ENCODE data around the gene ADCY3.

The ADCY3 gene

DNA sequence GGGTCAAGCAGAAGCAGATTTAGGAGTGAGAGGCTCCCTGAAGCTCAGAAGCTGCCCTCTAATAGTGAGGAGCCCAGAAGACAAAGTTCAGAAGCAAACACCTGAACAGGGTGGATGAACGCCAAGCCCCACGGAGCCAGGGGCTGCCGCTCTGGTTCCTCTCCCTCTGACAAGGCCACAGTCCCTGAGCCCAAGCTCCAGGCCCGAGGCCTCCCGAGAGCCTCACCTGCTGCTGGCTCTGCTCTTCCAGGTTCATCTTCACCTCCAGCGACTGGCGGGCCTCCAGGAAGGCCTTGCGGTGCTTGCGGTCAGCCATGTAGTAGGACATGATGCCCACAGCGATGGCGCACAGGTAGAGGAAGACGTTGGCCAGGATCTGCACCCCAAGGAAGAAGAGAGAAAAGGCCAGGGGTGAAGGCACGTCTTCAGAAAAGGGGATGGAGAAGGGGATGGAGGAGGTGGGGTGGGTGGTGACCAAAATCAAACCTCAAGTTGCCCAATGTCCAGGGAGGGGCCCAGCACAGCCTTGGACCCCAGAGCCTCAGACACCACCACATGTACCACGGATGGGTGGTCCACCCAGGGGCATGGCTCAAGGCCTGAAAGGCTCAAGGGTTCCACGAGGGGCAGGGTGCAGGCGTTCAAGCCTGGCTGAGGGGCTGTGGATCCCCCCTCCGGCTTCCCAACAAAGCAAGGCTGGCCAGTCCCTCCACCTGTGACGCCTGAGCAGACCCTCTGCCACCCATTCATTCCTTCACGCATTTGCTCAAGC, 47.5 kb downstream of the ADCY3 start:
- DNase-seq, result no peak

DNA sequence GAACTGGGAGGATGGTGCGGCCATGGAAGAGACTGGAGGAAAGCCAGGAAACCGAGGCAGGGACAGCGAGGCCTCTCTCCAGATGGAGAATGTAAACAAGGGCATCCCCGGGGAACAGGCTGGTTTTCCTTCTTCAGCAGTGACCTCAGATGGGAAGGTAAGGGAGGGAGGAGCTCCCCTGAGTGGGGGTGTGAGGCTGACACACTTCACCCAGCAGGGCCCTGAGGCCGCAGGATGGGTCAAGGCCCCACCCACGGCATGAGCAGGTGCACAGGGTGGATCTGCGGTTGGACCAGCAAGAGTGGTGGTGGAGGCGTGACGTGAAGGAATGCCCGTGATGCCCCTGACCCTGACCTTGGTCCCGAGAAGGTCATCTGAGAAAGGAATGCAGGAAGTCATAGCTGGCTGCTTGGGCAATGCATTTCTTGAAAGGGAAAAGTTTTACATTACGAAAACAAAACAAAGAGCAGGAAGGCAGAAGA, 48.1 kb downstream of the ADCY3 start:
- no peak for DNase-seq

DNA sequence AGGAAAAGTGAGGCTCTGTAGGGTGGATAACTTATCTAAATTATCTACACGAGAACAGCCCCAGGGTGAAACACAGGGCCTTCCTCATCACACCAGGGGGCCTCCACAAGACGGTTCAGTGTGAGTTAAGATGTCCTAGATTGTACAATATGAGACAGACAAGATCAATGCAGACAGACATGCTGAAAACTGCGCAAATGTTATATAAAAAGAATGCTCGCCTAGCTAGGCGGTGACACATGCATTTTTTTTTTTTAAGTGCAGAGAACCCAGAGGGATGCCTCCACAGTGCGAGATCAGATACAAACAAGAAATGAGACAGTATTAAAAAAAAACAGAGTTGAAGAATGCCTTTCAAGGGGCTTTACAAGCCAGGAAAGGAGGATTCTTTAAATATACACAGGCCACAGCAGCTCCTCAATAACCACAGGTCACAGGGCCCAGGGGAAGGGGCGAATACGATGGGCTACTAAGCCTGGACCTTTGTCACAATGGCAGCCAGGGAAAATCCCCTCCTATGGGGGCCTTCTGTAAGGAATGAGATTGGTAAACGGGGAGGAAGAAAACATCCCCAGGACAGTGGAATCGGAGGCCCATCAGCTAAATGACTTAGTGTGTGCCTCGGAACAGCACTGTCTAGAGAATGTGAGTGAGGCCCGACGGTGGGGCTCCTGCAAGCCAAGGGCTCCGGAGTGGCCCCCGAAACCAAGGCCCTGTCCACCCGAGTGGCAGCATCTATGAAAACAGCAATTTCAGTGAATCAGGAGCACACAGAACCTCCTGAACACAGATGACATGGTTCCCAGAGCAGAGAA, 48.9 kb downstream of the ADCY3 start:
- no peak for DNase-seq

DNA sequence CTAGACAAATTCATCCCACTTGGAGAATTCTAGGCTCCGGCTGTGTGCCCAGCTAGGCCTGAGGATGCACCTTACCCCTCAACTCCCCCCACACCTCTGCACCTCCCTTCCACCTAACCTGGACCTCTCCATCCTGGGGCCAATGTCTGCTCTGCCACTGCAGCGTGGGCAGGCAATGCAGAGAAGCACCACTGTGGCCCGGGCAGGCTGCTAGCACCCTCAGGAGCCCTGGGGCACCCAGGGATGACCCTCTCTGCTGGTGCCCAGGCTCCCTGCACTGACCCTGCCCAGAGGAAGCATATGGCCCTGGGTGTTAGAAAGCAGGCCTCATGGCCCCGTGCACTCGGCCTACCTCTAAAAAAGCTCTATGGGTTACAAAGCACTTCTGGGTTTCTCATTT, 49.6 kb downstream of the ADCY3 start:
- DNase-seq, result no peak

DNA sequence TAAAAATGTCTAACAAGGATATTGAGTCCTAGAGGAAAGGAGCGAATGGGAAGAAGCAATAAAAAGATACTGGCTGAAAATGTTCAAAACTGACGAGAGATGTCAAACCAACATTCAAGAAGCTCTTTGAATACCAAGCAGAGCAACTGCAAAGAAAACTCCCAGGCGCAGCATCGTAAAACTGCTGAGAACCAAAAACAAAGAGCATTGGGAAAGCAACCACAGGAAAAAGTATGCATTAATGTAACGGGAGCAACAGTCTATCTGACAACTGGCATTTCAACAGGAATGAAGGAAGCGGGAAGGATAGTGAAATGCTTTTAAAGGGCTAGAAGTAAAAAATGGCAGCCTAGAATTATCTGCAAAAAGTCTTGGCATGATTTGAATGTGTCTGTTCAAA, 53.1 kb downstream of the ADCY3 start:
- no peak for DNase-seq

DNA sequence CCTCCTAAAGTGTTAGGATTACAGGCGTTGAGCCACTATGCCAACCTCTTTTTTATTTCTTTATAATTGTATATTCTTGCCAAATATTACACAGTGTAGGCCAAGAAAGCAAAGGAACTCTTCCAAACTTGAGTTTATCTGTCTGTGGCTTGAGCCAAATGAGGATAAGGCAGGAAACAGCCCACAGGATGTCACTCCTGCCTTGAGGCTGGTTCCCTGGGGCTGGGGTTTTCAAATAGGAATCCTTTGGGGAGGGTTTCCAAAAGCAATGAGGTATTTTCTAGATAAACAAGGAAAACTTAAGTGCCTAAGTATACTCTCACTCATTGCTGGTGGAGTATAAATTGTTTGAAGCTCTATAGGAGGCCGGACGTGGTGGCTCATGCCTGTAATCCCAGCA, 56.4 kb downstream of the ADCY3 start:
- DNase-seq, result no peak

DNA sequence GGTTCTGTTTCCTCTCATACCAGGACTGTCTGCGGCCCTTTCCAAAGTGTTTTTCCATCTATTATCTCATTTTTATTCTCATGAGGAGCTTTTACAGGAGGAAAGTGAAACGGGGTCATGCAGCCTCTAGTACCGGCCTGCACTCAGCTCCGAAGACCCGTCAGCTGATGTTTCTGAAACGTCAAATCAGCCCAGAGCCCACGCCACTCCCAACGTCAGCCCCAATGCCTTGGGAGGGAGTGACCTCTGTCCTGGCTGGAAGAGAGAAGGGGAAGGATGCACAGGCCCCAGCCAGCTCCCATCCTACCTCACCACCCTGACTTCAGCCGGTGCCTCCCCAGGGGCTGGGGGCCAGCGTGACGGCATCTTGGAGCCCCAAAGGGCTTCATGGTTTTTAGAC, 58.5 kb downstream of the ADCY3 start:
- no peak for DNase-seq

DNA sequence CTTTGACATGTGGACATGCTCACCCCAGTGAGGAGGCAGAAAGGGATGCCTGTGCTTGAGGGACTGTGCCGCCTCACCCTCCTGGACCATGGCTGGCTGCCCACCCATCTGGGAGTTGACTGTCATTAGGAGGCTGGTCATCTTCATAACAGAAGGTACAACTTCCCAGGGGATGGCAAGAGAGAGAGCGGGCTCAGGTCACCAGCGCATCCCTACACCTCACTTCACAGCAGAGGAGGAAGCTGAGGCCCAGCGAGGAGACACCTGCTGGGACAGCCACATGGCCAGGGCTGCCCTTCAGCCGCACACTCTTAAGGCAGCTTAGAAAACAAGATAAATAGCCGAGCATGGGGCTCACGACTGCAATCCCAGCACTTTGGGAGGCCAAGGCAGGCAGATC, 59.4 kb downstream of the ADCY3 start:
- no peak for DNase-seq

DNA sequence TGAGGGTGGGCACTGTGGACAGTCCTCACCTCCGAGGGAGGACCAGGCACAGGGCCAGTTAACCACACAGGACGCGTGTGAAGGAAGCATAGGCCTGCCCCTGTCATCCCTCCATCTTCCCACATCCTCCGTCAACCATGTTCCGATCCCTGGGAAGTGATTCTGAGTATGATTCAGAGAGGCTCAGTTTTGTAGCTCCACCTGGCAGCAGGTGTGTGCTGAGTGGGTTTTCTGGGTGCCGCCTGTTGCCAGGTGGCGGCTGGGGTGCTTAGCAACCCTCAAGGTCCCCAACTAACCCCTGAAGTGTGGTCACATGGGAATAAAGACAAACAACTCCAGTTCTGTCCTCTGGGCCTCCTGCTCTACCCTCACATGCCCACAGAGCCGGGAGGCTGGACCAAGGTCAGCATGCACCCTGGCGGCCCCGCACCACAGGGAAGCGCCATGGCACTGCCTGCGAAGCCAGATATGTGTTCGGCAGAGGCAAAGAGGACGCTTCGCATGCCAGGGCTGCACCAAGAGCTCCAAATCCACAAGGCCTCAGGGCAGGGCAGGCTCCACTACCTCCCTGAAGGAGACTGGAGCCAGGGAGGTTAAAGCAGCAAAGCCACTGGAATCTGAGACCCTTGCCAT, 60.0 kb downstream of the ADCY3 start:
- DNase-seq, result no peak

DNA sequence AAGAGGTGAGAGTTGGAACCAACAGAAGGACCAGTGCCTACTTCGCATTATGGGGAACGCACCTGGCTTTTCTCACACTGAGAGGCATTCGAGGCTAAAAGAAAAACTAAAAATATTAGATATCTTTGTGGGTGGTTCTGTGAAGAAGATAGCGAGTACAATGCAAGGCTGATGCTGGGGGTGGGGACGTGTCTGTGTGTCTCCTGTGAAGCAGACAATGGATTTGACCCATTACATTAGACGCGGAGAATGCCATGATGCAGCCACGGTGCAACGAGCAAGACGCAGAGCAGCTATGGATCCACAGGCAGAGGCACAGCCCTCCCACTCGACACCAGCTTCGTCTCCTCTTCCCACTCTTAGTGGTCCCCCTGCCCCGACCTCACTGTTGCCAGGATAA, 61.0 kb downstream of the ADCY3 start:
- DNase-seq, result no peak

DNA sequence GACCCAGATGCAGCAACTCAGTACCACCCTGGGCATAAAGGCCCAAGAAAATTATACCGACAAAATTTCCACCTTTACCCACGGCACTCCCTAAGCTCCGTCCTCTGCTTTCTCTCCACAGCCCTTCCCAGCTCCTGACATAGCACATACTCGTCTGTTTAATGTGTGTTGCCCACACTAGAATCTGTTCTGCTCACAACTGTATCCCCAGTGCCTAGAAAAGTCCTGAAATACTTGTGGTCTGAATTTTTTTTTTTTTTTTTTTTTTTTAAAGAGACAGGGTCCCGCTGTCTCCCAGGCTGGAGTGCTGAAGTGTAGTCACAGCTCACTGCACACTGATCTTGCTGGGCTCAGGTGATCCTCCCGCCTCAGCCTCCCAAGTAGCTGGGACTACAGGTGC, 62.3 kb downstream of the ADCY3 start:
- no peak for DNase-seq

DNA sequence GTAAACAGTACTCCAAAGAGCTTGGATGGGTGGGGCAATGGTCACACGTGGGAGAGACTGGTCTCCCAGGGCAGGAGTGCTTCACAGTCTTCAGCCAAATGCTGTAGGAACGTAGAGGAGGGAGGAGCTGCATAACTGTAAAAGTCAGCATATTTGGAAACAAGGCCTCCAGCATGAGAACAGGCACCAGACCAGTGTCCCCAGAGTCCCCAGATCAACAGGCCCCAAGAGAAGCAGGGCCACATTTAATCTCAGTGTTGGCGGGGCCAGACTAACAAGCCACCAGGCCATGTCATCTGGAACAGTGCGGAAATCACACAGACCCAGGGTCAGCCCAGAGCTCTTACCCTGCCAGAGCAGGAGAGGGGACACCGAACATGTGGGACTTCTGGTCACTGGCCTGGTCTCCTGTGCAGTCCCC, 63.2 kb downstream of the ADCY3 start:
- DNase-seq, result no peak

DNA sequence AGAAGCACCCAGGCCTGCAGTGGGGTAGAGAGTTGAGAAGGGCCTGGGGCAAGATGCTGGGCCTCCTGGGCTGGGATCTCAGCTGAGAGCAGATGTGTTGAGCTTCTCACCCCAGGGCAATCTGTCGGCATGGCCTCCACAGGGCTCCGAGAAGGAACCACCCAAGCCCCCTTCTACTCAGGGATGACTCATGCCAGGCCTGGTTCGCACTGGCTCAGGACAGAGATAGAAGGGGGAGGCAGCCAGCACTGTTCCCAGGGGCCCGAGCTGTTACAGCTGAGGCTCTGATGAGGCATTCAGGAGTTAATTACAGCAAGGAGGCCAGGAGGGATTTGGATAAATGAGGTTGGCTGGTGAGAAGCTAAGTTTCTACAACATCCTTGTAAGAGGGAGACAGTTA, 64.3 kb downstream of the ADCY3 start:
- DNase-seq, result no peak

DNA sequence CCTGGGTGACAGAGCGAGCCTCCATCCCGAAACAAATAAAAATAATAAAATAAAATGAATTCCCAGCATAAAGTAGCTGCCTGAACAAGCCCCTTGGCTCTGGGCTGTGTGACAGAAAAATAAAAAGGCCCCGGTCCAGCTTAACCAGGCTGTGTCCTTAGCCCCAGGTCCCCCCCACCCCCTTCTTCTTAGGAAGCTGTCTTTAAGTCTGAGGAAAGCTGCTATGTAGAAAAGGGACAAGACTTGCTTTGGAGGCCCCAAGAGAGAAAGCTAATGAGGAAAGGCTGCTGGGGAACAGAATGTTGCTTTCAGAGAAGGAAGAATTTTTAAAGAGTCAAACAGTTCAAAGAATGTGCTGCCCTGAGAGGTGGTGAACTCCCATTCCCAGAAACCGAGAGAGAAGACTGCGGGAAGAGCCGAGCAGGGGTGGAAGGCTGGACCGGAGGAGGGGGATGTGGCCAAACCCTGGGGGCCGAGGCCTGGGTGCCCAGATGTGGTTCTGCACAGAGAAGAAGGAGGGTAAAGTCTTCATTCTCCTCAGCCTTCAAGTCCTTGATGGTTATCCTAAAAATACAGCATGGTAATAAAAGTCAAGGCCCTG, 64.9 kb downstream of the ADCY3 start:
- DNase-seq, result no peak

DNA sequence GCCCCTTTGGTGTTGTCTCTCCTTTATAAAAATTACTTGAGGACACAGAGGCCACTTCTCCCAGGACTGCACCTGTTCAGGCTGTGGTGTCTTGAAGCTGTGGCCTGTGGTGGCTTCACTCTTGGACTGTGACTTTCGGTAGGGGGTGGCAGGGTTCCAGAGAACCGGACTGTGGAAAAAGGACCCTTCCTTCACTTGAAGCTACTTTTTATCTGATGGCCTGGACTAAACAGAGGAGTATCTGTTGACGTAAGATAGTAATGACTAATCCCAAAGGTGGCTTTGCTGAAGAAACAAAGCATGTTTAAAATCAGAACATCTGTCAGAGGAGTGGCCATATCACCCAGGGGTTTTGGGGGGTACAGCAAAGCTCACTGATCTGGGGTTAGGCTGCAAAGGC, 66.0 kb downstream of the ADCY3 start:
- no peak for DNase-seq

DNA sequence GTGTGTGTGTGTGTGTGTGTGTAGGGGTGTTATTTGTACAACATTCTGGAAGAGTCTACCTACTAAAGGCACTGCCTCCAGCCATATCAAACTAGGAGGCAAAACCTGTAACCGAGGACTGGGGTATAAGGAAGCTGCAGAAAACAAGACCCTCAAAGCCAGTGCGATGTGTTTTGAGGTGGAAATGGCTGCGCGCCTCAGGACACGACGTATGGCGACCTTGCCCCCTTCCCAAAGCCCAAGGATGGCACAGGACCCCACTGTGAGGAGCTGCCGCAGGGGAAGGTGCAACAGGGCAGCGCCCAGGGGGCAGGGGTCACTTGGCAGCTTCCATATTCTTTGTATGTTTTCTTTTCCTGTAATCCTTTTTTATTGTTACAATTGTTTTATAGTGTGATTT, 67.0 kb downstream of the ADCY3 start:
- DNase-seq, result no peak

DNA sequence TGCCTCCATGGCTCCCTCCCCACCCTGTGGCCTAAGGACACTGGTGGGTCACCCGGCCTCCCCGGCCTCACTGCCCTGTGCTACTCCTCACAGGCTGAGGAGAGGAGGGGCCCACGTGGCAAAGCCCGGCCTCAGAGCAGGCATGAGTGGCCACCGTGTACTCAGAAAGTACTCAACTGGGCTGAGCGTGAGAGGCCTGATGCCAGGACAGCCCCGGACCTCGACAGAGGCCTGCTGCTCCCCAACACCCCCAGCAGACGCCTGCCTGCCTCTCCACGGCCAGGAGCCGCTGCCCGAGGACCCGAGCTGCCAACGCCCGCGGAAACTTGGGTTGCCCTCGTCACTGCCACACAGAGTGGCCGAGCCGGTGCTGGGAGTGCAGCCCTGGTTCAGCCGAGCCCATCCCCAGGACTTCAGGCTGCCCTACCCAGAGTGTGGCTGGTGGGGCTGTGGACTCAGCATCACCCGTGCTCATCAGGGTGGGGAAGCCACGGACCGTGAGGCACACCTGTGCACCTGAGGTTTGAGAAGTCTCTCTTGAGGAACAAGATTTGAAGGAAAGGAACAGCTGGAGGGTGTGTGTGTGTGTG, 67.5 kb downstream of the ADCY3 start:
- no peak for DNase-seq

DNA sequence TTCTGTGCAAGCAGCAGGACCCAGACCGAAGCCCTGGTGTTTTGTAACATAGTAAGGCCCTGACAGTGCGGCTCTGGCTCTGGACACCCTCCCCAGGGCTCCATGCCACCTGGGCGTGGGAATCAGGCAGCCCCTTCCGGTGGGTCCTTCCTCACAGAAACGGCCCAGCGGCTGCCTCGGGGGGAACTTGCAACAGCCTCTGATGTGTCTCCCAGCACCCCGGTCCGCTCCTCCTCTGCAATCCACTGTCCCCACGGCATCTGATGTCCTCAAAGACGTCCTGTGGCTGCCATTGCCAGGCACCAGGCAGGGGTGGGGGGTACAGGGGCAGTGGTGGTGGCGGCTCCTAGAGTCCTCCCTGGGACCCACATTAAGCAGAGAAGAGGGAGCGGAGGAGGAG, 68.0 kb downstream of the ADCY3 start:
- no peak for DNase-seq

DNA sequence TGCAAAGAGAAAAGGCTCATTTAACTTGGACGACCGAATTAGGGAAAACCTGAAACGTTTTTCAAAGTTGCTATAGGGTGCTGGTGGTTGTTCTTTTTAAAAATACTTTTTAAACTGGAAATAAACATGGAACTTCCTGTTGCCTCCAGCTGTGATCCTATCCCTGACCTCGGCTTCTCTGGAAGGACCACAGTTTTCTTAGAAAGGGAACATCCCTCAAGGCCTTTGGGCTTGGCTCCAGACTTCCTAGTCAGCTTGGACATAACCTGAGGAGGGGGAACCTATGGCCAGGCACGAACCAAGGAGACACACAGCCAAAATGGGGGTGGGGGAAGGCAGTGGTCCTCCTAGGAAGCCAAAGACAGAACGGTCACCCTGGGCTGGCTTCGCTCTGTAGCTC, 69.1 kb downstream of the ADCY3 start:
- DNase-seq, result no peak

DNA sequence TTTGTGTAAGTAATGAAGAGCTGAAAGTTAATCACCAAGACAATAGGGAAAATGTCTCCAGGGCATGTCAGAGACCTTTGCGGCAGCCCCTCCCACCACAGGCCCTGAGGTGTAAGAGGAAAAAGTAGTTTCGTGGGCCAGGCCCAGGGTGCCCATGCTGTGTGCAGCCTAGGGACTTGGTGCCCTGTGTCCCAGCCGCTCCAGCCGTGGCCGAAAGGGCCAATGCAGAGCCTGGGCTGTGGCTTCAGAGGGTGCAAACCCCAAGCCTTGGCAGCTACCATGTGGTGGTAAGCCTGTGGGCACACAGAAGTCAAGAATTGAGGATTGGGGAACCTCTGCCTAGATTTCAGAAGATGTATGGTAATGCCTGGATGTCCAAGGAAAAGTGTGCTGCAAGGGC, 74.3 kb downstream of the ADCY3 start:
- DNase-seq, result no peak

DNA sequence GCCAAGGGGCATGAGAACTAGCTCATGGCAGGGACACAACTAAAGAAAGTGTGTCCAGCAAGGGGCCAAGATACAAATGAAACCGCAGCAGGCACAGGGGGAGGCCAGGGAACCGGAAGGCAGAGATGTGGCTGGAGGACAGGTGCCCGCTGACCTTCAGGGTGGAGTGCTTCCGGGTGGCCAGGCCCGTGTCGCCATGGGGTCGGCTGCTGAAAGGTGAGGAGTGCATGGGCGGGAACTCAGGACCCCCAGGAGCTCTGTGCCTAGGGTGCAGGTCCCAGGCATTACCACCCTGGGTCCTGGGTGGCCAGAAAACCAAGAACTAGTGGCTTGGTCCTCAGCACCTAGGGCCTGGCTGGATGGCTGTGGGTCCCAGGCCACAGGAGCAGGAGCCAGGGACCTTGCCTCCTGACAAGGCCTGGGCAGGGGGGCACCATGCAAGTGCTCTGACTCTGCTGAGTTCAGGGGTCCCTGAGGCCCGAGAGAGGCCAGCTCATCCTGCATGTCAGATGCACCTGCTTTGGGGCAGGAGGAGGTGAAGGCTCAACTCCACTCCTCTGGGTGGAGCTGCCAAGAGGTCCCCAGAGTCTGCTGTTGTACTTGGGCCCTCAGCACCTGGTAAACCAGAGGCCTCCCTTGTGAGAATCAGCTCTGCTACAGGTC, 75.9 kb downstream of the ADCY3 start:
- DNase-seq, result no peak

DNA sequence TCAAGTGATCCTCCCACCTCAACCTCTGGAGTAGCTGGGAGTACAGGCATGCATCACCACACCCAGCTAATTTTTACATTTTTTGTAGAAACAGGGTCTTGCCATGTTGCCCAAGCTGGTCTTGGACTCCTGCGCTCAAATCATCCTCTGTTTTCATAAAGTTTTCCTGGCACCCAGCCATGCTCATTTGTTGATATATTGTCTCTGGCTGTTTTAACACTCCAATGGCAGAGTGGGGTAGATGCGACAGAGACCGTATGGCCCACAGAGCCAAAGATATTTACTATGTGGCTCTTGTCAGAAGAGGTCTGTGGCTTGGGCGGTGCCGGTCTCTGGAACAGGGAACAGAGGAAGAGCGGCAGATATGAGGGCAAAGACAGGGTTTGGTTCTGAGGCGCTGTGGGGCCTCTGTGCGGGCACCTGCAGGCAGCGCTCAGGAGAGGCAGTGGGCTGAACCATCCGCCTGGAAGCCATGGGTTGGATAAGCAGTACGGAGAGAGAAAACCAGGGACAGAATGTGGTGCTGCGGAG, 76.6 kb downstream of the ADCY3 start:
- no peak for DNase-seq

Measured in femur (tissue), 1 donor.